Body of pancreas (tissue), 4 donors: Measurements from ENCODE around the gene ABCA1. TPM values are rescaled to one million over a fixed set of nuclear protein-coding genes. Genes with fewer than 3 reads are reported as not detected.
A peak's percentile ranks its signal among the peaks of the same experiment; 100 is the strongest.

Source experiments
- ATAC-seq: fragments of 150-250 bp; one replicate; pipeline ENCODE4 v1.9.1; 2016
- DNase-seq, 4 donors: peaks; one replicate each; pipeline ENCODE4 v3.0.0-alpha.2; 2019
- H3K27ac ChIP-seq, 4 donors: fragments of 200-600 bp; sonication (generic); 1 replicate in 3 of 4; 2 replicates in 1 of 4; pipeline versions ENCODE4 v1.5.1 to v1.6.1; 2016 to 2019; ENCODE audit warnings: mild to moderate bottlenecking in 1 of 4, mixed read lengths in 1 of 4, moderate library complexity in 1 of 4
- H3K27me3 ChIP-seq, 2 donors: fragments of 200-600 bp; sonication (generic); one replicate each; pipeline ENCODE4 v1.6.0; 2016; ENCODE audit warnings: mild to moderate bottlenecking in 1 of 2
- H3K36me3 ChIP-seq, 2 donors: fragments of 200-600 bp; sonication (generic); replicated peaks in 1 of 2; 2 replicates each; pipeline ENCODE4 v1.5.1; 2016; ENCODE audit warnings: low read depth in 2 of 2; ENCODE audit not compliant: insufficient read depth in 1 of 2
- H3K4me1 ChIP-seq: fragments of 200-600 bp; sonication (generic); one replicate; pipeline ENCODE4 v1.6.0; 2016
- H3K4me3 ChIP-seq, 2 donors: fragments of 200-600 bp; sonication (generic); 1 replicate in 1 of 2; 2 replicates in 1 of 2; pipeline ENCODE4 v1.5.1; 2016 to 2019
- H3K9me3 ChIP-seq, 3 donors: fragments of 200-600 bp; sonication (generic); 1 replicate in 2 of 3; 2 replicates in 1 of 3; pipeline ENCODE4 v1.5.1; 2016
- POLR2A ChIP-seq, 3 donors: fragments of 450-650 bp; IDR thresholded peaks; one replicate each; pipeline ENCODE4 v1.6.1; 2016; ENCODE audit warnings: antibody characterized with exemption in 3 of 3, mild to moderate bottlenecking in 2 of 3
- WGBS, 2 donors: methylation state at CpG; one replicate each; pipeline ENCODE4 v1.1.5; 2017; 5-methylcytosine and 5-hydroxymethylcytosine counted together
- intact Hi-C: fragments of 100-400 bp; cut with DNase I; formaldehyde crosslinking; loops from one replicate; pipeline ENCODE4 v1.15.1; 2023
- total RNA-seq, 2 donors: library from RNA; depleted of rRNA; stranded (reverse); fragments of >200 nt; gene quantifications; one replicate each; pipeline ENCODE4 v1.1.0, GENCODE V29; 2016
- TF ChIP-seq, protein P1 (sequence below), 7 experiments: fragments of 450-650 bp in 4 of 7; fragments of 200-600 bp in 3 of 7; sonication (generic) in 3 of 7; IDR thresholded peaks; one replicate each; pipeline ENCODE4 v1.5.1; 2016 to 2019; ENCODE audit warnings: antibody characterized with exemption in 7 of 7

ABCA1 gene
- total RNA-seq, 2 donors from 2014 or later = 18.1 to 18.9 TPM

- TF ChIP-seq, protein P1, sequence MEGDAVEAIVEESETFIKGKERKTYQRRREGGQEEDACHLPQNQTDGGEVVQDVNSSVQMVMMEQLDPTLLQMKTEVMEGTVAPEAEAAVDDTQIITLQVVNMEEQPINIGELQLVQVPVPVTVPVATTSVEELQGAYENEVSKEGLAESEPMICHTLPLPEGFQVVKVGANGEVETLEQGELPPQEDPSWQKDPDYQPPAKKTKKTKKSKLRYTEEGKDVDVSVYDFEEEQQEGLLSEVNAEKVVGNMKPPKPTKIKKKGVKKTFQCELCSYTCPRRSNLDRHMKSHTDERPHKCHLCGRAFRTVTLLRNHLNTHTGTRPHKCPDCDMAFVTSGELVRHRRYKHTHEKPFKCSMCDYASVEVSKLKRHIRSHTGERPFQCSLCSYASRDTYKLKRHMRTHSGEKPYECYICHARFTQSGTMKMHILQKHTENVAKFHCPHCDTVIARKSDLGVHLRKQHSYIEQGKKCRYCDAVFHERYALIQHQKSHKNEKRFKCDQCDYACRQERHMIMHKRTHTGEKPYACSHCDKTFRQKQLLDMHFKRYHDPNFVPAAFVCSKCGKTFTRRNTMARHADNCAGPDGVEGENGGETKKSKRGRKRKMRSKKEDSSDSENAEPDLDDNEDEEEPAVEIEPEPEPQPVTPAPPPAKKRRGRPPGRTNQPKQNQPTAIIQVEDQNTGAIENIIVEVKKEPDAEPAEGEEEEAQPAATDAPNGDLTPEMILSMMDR (IDR thresholded peaks at IDR 0.05) = no peak
- TF ChIP-seq POLR2A (IDR thresholded peaks at IDR 0.05) = no peak
- intact Hi-C loops = no loop called here
- DNase-seq (no peak), ATAC-seq (no peak)
- WGBS, 2 donors = 27 to 48% methylated on average over 5 of the region's 5 CpGs
- H3K27me3 ChIP-seq = no peaks in the 10 kb centered on the region
- no peaks in the 10 kb centered on the region for H3K9me3 ChIP-seq
- H3K4me1 ChIP-seq = peaks cover 11% of the 10 kb centered on the region
- no peak overlapping the region for H3K4me3 ChIP-seq
- no peak overlapping the region for H3K27ac ChIP-seq
- no peaks in the 10 kb centered on the region for H3K36me3 ChIP-seq
Measured at GRCh38 chr9:104765138-104765537, 162.8 kb downstream of the ABCA1 start.

GRCh38 chr9:104758974-104759373 is 169.0 kb downstream of the ABCA1 start:
- intact Hi-C loops = no loop called here
- 71 to 83% methylated on average over 3 of the region's 3 CpGs for WGBS, 2 donors
- Histone ChIP-seq H3K27me3 (no peaks in the 10 kb centered on the region), H3K4me3 (no peak overlapping the region), H3K27ac (no peak overlapping the region), H3K36me3 (peaks cover 0 to 3% of the 10 kb centered on the region in 2 donors), H3K9me3 (no peaks in the 10 kb centered on the region), H3K4me1 (no peaks in the 10 kb centered on the region)
- TF ChIP-seq, protein P1 (IDR thresholded peaks at IDR 0.05) = no peak
- TF ChIP-seq POLR2A (IDR thresholded peaks at IDR 0.05) = no peak
- ATAC-seq (no peak), DNase-seq (no peak)

DNA sequence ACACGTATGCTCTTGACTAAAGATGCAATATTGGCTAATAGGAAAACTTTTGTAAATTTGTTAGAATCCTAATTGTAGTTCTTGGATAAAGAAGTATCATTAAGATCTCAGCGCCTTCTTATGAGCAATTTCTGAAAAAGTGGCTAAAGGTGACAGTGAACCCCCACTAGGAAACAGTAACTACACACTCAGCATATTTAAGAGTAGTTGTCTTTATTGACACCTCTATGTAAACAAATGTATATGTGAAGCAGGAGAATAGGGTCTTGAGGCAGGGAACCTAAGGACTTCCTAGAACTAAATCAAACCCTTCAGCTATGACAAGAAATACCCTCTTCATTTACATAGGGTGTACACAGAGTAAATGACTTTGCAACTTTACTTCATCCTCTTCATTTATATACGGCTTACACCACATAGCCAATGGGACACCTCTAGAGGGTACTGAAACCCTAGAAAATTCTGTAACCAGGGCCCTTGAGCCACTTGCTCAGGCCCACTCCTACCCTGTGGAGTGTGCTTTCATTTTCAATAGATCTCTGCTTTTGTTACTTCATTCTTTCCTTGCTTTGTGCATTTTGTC is 177.7 kb downstream of the ABCA1 start:
- TF ChIP-seq, protein P1 (IDR thresholded peaks at IDR 0.05) = no peak
- no peak for TF ChIP-seq POLR2A (IDR thresholded peaks at IDR 0.05)
- DNase-seq = no peak
- peaks cover 5% of the 10 kb centered on the region for H3K4me1 ChIP-seq
- peaks cover 0 to 4% of the 10 kb centered on the region in 2 donors for H3K36me3 ChIP-seq
- H3K27me3 ChIP-seq = no peaks in the 10 kb centered on the region
- no peaks in the 10 kb centered on the region for H3K9me3 ChIP-seq
- intact Hi-C loops = no loop called here
- 87% methylated on average over 3 of the region's 3 CpGs for WGBS, 2 donors
- no peak for ATAC-seq
- H3K4me3 ChIP-seq = no peak overlapping the region
- no peak overlapping the region for H3K27ac ChIP-seq

GRCh38 chr9:104748359-104749031 is 179.5 kb downstream of the ABCA1 start:
- H3K9me3 ChIP-seq = no peaks in the 10 kb centered on the region
- intact Hi-C loops = no loop called here
- ATAC-seq = peak; percentile 3

More at GRCh38 chr9:104748359-104749031, 179.5 kb downstream of the ABCA1 start:
- peak in 1 of 4 donors; percentile 11 for DNase-seq
- peak overlapping the region; percentile 84 to 94 (median 88) for H3K27ac ChIP-seq
- H3K4me1 ChIP-seq = peaks cover 5% of the 10 kb centered on the region
- peak overlapping the region; percentile 58 to 69 for H3K4me3 ChIP-seq
- H3K27me3 ChIP-seq = no peaks in the 10 kb centered on the region
- TF ChIP-seq POLR2A (IDR thresholded peaks at IDR 0.05) = no peak
- TF ChIP-seq, protein P1 (IDR thresholded peaks at IDR 0.05) = no peak
- 4 to 6% methylated on average over 19 of the region's 19 CpGs for WGBS, 2 donors
- peaks cover 0 to 4% of the 10 kb centered on the region in 2 donors for H3K36me3 ChIP-seq
